CD8-positive, alpha-beta memory T cell (primary cell): ENCODE data around the gene LAMC3. TPM values are rescaled to one million over a fixed set of nuclear protein-coding genes. Genes with fewer than 3 reads are reported as not detected.

Experiments
- CTCF ChIA-PET: fragments of 350-600 bp; sonication (Branson Sonifier 250); formaldehyde crosslinking; loops from one replicate; lab custom pipeline; 2021; ENCODE audit warnings: antibody characterized with exemption; lab: Charles Lee
- POLR2A ChIA-PET: fragments of 350-600 bp; sonication (Branson Sonifier 250); formaldehyde crosslinking; loops from one replicate; lab custom pipeline; 2021; ENCODE audit warnings: antibody characterized with exemption; lab: Charles Lee
- DNase-seq, 5 donors: peaks; one replicate each; pipeline versions ENCODE4 v3.0.0 to v3.0.0-alpha.2; 2020 to 2022; ENCODE audit warnings: mixed read lengths in 1 of 5
- H3K27ac ChIP-seq: one replicate; pipeline ENCODE4 v1.7.0; 2013; ENCODE audit warnings: low read depth, mild to moderate bottlenecking, low read length, moderate library complexity
- H3K27me3 ChIP-seq: 2 replicates; pipeline ENCODE4 v1.7.0; 2013; ENCODE audit warnings: low read length, mild to moderate bottlenecking; ENCODE audit not compliant: insufficient read depth, poor library complexity, severe bottlenecking
- H3K36me3 ChIP-seq: 2 replicates; pipeline ENCODE4 v1.7.0; 2013; ENCODE audit warnings: mild to moderate bottlenecking, low read length, moderate library complexity; ENCODE audit not compliant: insufficient read depth
- H3K4me1 ChIP-seq: 2 replicates; pipeline ENCODE4 v1.7.0; 2013; ENCODE audit warnings: mild to moderate bottlenecking, low read length, moderate library complexity; ENCODE audit not compliant: insufficient read depth
- H3K4me3 ChIP-seq: 2 replicates; pipeline ENCODE4 v1.7.0; 2013; ENCODE audit warnings: mild to moderate bottlenecking, low read length
- H3K9me3 ChIP-seq: 2 replicates; pipeline ENCODE4 v1.7.0; 2013; ENCODE audit warnings: mild to moderate bottlenecking, low read length
- H3K27ac Mint-ChIP-seq, 8 donors: one replicate each; pipeline ENCODE4 v1.8.0; 2020 to 2021; ENCODE audit warnings: mixed read lengths in 8 of 8, mild to moderate bottlenecking in 6 of 8, inconsistent platforms in 3 of 8, moderate library complexity in 3 of 8
- H3K27me3 Mint-ChIP-seq, 2 donors: one replicate each; pipeline ENCODE4 v1.8.0; 2020 to 2021; ENCODE audit warnings: mixed read lengths in 2 of 2, mild to moderate bottlenecking in 1 of 2, moderate library complexity in 1 of 2
- H3K36me3 Mint-ChIP-seq, 3 donors: one replicate each; pipeline ENCODE4 v1.8.0; 2020 to 2021; ENCODE audit warnings: mixed read lengths in 3 of 3, inconsistent platforms in 1 of 3, mild to moderate bottlenecking in 1 of 3
- H3K4me1 Mint-ChIP-seq, 3 donors: one replicate each; pipeline ENCODE4 v1.8.0; 2020 to 2021; ENCODE audit warnings: mixed read lengths in 3 of 3, inconsistent platforms in 1 of 3, mild to moderate bottlenecking in 1 of 3
- H3K4me3 Mint-ChIP-seq, 7 donors: one replicate each; pipeline ENCODE4 v1.8.0; 2020 to 2021; ENCODE audit warnings: mixed read lengths in 7 of 7, mild to moderate bottlenecking in 6 of 7, moderate library complexity in 4 of 7, inconsistent platforms in 2 of 7
- H3K9me3 Mint-ChIP-seq, 5 donors: one replicate each; pipeline ENCODE4 v1.8.0; 2020 to 2022; ENCODE audit warnings: mixed read lengths in 5 of 5, mild to moderate bottlenecking in 3 of 5, moderate library complexity in 2 of 5, inconsistent platforms in 1 of 5
- polyA plus RNA-seq: library from polyadenylated mRNA; unstranded; fragments of 300-500 nt; fragmentation: Illumina TruSeq; gene quantifications from one replicate; pipeline ENCODE4 v1.2.3, GENCODE V29; 2021
- total RNA-seq, 2 experiments: library from RNA; stranded (reverse); gene quantifications; one replicate each; pipeline ENCODE4 v1.2.3, GENCODE V29; 2021

Gene LAMC3
- total and polyA plus RNA-seq, 3 experiments from 2014 or later: 0.04 to 0.07 TPM; not detected in 1

DNA sequence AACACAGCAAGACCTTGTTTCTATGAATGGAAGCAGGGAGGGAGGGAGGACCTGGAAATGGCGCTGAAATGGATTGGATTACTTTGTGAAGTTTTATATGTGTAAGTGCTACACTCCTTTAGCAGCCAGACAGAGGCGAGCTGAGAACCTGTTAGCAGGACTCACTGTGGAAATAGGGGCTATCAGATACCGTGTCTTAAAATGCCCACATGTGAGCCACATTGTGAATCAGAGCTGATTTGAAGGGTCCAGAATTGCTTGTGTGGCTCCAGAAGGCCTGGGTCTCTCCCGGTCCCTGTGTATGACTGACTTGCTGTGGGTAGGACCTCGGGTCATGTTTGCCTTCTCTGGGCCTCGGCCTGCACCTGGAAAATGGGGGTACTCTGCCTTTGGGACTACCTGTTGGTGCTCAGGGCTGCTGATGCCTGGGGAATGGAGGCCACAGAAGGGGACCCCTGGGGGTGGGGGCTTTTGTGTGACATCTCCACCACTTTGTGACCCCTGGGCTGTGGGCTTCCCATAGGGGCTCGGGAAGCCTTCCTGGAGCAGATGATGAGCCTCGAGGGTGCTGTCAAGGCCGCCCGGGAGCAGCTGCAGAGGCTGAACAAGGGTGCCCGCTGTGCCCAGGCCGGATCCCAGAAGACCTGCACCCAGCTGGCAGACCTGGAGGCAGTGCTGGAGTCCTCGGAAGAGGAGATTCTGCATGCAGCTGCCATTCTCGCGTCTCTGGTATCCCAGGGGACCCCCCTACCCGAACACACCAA, 63.3 kb downstream of the LAMC3 start:
- Mint-ChIP-seq H3K36me3 (no peaks in the 10 kb centered on the region), H3K27me3 (peaks cover 3 to 5% of the 10 kb centered on the region in 2 donors), H3K9me3 (no peaks in the 10 kb centered on the region), H3K4me3 (no peak overlapping the region), H3K27ac (no peak overlapping the region), H3K4me1 (no peaks in the 10 kb centered on the region)
- Histone ChIP-seq H3K27me3 (peaks cover 33% of the 10 kb centered on the region), H3K4me3 (no peak overlapping the region), H3K4me1 (no peaks in the 10 kb centered on the region), H3K9me3 (no peaks in the 10 kb centered on the region), H3K36me3 (no peaks in the 10 kb centered on the region), H3K27ac (no peak overlapping the region)
- ChIA-PET CTCF (no interaction called here), POLR2A (no interaction called here)
- DNase-seq: no peak

DNA sequence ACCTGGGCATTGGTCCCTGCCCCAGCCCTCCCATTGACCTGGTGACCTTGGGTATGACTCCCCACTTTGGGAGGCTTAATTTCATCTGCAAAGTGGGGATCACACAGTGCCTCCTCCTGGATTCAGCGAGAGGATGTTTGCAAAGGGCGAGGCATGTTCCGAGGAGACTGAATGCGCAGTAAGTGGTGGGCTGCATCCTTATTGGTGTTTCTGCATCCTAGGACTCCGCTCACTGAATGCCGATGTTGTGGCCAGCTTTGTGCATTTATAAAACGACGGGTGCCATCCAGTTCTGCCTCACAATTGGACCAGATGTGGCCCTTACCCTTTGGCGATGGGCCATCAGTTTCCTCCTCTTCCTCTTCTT, 63.9 kb downstream of the LAMC3 start:
- CTCF ChIA-PET: no interaction called here
- H3K36me3 Mint-ChIP-seq: no peaks in the 10 kb centered on the region

DNA sequence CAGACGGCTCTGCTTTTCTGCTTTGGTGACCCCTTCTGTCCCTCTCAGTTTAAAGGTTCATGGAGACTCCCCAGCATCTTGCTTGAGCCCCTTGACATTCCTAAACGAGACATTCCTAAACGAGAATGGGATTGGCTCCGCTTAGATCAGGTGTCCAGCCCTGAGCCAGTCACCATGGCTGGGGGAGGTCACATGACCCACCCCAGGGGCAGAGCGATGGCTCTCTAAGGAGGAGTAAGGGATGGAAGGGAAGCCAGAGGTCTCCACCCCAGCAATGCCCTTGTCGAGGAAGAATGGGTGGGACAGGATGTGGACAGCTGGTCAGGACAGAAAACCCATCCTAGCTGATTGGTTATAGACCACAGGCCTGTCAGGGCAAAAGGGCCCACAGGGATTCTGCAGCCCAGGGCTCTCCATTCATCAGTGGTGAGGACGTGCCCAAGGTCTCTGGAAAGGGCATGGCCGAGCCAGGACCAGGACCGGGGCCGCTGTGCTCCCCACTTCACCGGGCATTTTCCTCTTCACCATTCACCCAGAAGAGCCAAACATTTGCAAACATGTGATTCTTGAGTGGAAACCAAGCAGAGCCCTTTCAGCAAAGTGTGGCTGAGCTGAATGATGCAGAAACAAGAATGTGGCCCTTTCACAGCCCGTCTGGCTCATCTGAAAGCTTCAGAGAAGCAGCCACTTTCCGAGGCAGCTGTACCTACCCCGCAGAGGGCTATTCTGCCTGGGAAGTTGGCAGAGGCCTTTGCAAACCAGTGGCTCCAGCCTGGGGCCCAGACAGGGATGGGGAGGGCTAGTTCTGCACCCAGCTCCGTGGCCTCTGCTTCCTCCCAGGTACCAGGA, 67.6 kb downstream of the LAMC3 start:
- DNase-seq: no peak
- H3K4me1 Mint-ChIP-seq: no peaks in the 10 kb centered on the region
- H3K4me3 Mint-ChIP-seq: no peak overlapping the region
- Histone ChIP-seq H3K4me3 (no peak overlapping the region), H3K27ac (no peak overlapping the region), H3K36me3 (no peaks in the 10 kb centered on the region), H3K9me3 (no peaks in the 10 kb centered on the region), H3K27me3 (peaks cover 36% of the 10 kb centered on the region), H3K4me1 (no peaks in the 10 kb centered on the region)
- no peaks in the 10 kb centered on the region for H3K27me3 Mint-ChIP-seq
- no peaks in the 10 kb centered on the region for H3K36me3 Mint-ChIP-seq
- POLR2A ChIA-PET: no interaction called here
- no peak overlapping the region for H3K27ac Mint-ChIP-seq
- CTCF ChIA-PET: no interaction called here
- no peaks in the 10 kb centered on the region for H3K9me3 Mint-ChIP-seq

More for the DNA sequence above, 63.9 kb downstream of the LAMC3 start:
- Mint-ChIP-seq H3K9me3 (no peaks in the 10 kb centered on the region), H3K4me1 (no peaks in the 10 kb centered on the region), H3K27me3 (peaks cover 0 to 5% of the 10 kb centered on the region in 2 donors), H3K4me3 (no peak overlapping the region), H3K27ac (no peak overlapping the region)
- peaks cover 33% of the 10 kb centered on the region for H3K27me3 ChIP-seq
- H3K4me1 ChIP-seq: no peaks in the 10 kb centered on the region
- no peak overlapping the region for H3K27ac ChIP-seq
- H3K36me3 ChIP-seq: no peaks in the 10 kb centered on the region
- DNase-seq: no peak
- H3K4me3 ChIP-seq: no peak overlapping the region
- H3K9me3 ChIP-seq: no peaks in the 10 kb centered on the region
- POLR2A ChIA-PET: no interaction called here

DNA sequence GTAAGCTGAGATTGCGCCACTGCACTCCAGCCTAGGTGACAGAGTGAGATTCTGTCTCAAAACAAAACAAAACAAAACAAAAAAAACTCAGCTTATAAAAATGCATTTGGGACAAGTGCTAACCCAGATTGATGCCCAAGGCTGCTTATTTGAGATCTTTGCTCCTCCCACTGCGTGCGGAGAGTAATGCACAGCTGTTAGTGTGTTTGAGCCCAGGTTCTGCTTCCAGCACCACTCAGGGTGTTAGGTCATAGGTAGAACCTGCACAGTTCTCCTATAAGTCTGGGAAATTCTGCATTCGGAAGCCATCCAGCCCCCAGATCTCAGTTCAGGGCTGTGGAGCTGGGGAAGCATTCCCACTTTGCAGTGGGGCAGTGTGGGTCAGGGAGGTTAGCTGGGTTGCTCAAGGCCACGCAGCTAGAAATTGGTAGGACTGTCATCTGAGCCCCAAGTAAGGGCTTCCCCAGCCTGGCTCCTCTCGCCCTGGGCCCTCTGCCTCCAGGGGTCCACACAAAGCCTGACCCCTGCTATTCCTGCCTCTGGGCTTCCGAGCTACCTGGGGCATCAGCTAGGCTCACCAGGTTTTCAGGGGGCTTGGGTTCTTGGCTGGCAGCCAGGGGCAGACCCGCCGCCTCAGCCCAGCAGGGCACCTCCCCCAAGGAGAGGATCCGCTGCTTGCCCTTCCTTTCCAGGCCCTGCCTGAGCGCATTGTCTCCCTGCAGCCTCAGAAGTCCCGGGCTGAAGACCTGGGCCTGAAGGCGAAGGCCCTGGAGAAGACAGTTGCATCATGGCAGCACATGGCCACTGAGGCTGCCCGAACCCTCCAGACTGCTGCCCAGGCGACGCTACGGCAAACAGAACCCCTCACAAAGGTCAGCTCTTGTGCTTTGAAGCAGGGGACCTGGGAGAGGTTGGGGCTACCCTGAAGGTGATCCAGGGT, 69.7 kb downstream of the LAMC3 start:
- CTCF ChIA-PET: no interaction called here
- Mint-ChIP-seq H3K4me3 (no peak overlapping the region), H3K27ac (no peak overlapping the region), H3K27me3 (no peaks in the 10 kb centered on the region), H3K4me1 (no peaks in the 10 kb centered on the region), H3K36me3 (no peaks in the 10 kb centered on the region), H3K9me3 (no peaks in the 10 kb centered on the region)
- Histone ChIP-seq H3K4me1 (no peaks in the 10 kb centered on the region), H3K27ac (no peak overlapping the region), H3K27me3 (peaks cover 27% of the 10 kb centered on the region), H3K4me3 (no peak overlapping the region), H3K36me3 (no peaks in the 10 kb centered on the region), H3K9me3 (no peaks in the 10 kb centered on the region)
- no peak for DNase-seq
- POLR2A ChIA-PET: no interaction called here

DNA sequence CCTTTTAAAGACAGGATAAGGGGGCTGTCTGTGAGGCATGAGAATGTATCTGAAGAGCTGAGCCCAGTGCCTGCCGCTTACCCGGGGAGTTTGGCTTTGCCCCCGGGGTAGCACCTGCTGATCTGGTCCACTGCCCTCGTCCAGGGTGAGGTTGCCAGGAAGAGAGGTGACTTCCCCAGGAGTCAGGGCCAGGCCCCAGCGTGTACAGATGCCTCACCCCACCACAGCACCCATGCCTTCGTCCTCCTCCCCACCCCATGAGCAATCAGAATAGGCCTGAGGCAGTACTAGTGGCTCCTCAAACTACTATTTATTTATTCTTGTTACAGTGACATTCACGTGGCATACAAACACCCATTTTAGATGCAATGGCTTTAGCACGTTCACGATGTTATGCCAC, 71.6 kb downstream of the LAMC3 start:
- Histone ChIP-seq H3K27ac (no peak overlapping the region), H3K4me1 (no peaks in the 10 kb centered on the region), H3K36me3 (no peaks in the 10 kb centered on the region), H3K9me3 (no peaks in the 10 kb centered on the region), H3K4me3 (no peak overlapping the region), H3K27me3 (peaks cover 35% of the 10 kb centered on the region)
- Mint-ChIP-seq H3K27me3 (peaks cover 0 to 1% of the 10 kb centered on the region in 2 donors), H3K4me3 (no peak overlapping the region), H3K36me3 (no peaks in the 10 kb centered on the region), H3K27ac (no peak overlapping the region), H3K4me1 (no peaks in the 10 kb centered on the region), H3K9me3 (no peaks in the 10 kb centered on the region)
- ChIA-PET POLR2A (no interaction called here), CTCF (no interaction called here)
- DNase-seq: no peak

DNA sequence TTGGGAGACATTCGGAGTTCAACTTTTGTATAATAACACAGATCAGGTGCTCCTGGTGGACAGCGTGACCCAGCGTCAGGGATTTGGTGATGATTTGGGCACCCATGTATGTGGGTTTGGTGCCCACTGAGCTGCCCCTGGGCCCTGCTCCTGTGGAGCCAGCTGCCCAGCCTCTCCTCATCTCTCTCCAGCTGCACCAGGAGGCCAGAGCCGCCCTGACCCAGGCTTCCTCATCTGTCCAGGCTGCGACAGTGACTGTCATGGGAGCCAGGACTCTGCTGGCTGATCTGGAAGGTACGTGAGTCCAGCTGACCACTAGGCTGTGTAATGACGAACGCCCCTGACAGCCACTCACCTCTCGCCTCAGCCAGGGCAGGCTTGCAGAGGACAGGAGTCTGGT, 72.9 kb downstream of the LAMC3 start:
- H3K4me3 Mint-ChIP-seq: no peak overlapping the region
- H3K9me3 Mint-ChIP-seq: no peaks in the 10 kb centered on the region
- Histone ChIP-seq H3K27me3 (peaks cover 34% of the 10 kb centered on the region), H3K36me3 (no peaks in the 10 kb centered on the region), H3K4me1 (no peaks in the 10 kb centered on the region), H3K9me3 (no peaks in the 10 kb centered on the region), H3K27ac (no peak overlapping the region), H3K4me3 (no peak overlapping the region)
- no peak overlapping the region for H3K27ac Mint-ChIP-seq
- ChIA-PET POLR2A (no interaction called here), CTCF (no interaction called here)
- H3K36me3 Mint-ChIP-seq: no peaks in the 10 kb centered on the region
- no peak for DNase-seq
- H3K27me3 Mint-ChIP-seq: peaks cover 0 to 6% of the 10 kb centered on the region in 2 donors
- no peaks in the 10 kb centered on the region for H3K4me1 Mint-ChIP-seq

DNA sequence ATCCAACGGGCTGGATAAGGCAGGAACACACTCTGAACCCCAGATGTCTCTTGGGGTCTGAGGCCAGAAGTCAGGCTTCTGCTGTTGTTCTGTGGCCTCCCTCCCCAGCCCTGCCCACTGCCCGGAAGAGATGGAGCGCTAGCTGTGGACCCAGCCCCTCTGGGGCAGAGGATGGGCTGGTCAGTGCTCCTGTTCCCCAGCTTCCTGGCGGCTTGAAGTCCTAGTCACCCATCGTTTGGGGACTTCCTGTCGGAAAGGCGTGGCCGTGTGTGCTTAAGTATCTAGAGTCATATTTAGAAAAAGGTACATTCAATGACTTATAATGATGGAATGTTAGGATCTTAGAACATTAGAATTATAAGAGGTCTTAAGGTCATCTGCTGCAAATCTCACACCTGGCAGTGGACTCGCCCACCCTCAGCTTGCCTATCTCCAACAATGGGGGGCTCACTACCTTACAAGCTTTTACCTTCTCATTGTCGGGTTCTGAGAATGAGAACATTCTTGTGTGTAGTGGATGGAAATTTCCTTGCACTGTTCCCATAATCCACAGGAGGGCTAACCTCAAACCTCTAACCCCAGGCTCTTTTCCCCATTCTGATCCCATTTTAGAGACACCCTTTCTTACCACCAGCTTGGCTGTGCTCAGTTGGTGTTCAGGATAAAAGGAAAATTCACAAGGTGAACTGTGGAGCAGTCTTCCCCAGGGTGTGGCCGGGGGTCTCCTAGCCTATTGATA, 74.0 kb downstream of the LAMC3 start:
- CTCF ChIA-PET: no interaction called here
- H3K9me3 ChIP-seq: no peaks in the 10 kb centered on the region

More for the DNA sequence above, 74.0 kb downstream of the LAMC3 start:
- DNase-seq: no peak
- Mint-ChIP-seq H3K4me3 (no peak overlapping the region), H3K27me3 (peaks cover 6 to 10% of the 10 kb centered on the region in 2 donors), H3K27ac (no peak overlapping the region), H3K4me1 (no peaks in the 10 kb centered on the region), H3K9me3 (no peaks in the 10 kb centered on the region), H3K36me3 (no peaks in the 10 kb centered on the region)
- no peaks in the 10 kb centered on the region for H3K4me1 ChIP-seq
- H3K4me3 ChIP-seq: no peak overlapping the region
- H3K27ac ChIP-seq: no peak overlapping the region
- POLR2A ChIA-PET: no interaction called here
- H3K36me3 ChIP-seq: no peaks in the 10 kb centered on the region
- H3K27me3 ChIP-seq: peaks cover 36% of the 10 kb centered on the region
